HepG2 (cell line): Measurements from ENCODE around the gene KRTAP12-4. TPM values are rescaled to one million over a fixed set of nuclear protein-coding genes. Genes with fewer than 3 reads are reported as not detected.

Experiments
- CBX2 ChIP-seq, 2 experiments: fragments of 200-600 bp in 1 of 2; sonication (generic); formaldehyde crosslinking in 1 of 2; IDR thresholded peaks; 2 replicates each; pipeline versions ENCODE4 v1.7.0 to v1.8.1; 2018 to 2022; ENCODE audit warnings: low read depth in 2 of 2, low read length in 1 of 2, mild to moderate bottlenecking in 1 of 2, missing genetic modification reagents in 1 of 2
- GATAD1 ChIP-seq: IDR thresholded peaks from 2 replicates; pipeline ENCODE4 v1.6.1; 2016; ENCODE audit warnings: missing genetic modification reagents, missing compliant biosample characterization
- KAT7 ChIP-seq: IDR thresholded peaks from 2 replicates; pipeline ENCODE4 v1.6.1; 2018; ENCODE audit warnings: borderline replicate concordance, missing compliant biosample characterization
- KIAA2018 ChIP-seq: sonication (generic); formaldehyde crosslinking; IDR thresholded peaks from 2 replicates; pipeline ENCODE4 v1.5.0; 2020; ENCODE audit warnings: mild to moderate bottlenecking, missing genetic modification reagents, borderline replicate concordance
- KLF9 ChIP-seq: IDR thresholded peaks from 2 replicates; pipeline ENCODE4 v1.6.1; 2016; ENCODE audit warnings: low read depth
- SMYD3 ChIP-seq: sonication (generic); formaldehyde crosslinking; IDR thresholded peaks from 2 replicates; pipeline ENCODE4 v1.8.1; 2023; ENCODE audit warnings: mild to moderate bottlenecking, missing genetic modification reagents
- ZNF451 ChIP-seq: sonication (generic); formaldehyde crosslinking; IDR thresholded peaks from 2 replicates; pipeline ENCODE4 v1.5.0; 2020; ENCODE audit warnings: mild to moderate bottlenecking, missing genetic modification reagents
- ZNF598 ChIP-seq: sonication (generic); formaldehyde crosslinking; IDR thresholded peaks from 2 replicates; pipeline ENCODE4 v1.5.1; 2020; ENCODE audit warnings: mild to moderate bottlenecking, missing genetic modification reagents, borderline replicate concordance
- ZNF607 ChIP-seq: sonication (generic); formaldehyde crosslinking; IDR thresholded peaks from 2 replicates; pipeline ENCODE4 v1.5.1; 2020; ENCODE audit warnings: missing genetic modification reagents, mild to moderate bottlenecking, borderline replicate concordance
- ZNF772 ChIP-seq: sonication (generic); formaldehyde crosslinking; IDR thresholded peaks from 2 replicates; pipeline ENCODE4 v1.5.0; 2020; ENCODE audit warnings: mild to moderate bottlenecking, missing genetic modification reagents
- ZNF83 ChIP-seq: sonication (generic); formaldehyde crosslinking; IDR thresholded peaks from 2 replicates; pipeline ENCODE4 v1.4.0; 2020; ENCODE audit warnings: missing genetic modification reagents, mild to moderate bottlenecking, borderline replicate concordance
- polyA plus RNA-seq, 8 experiments: library from polyadenylated mRNA; depleted of rRNA in 3 of 8; stranded (reverse) in 7 of 8; unstranded in 1 of 8; fragments of >200 nt; fragmentation: Illumina TruSeq in 4 of 8; extraction: Trizol in 4 of 8; gene quantifications; 2 replicates each; pipeline versions ENCODE4 v1.2.1 to v1.2.3, GENCODE V29; 2011 to 2016; ENCODE audit warnings: low read depth in 4 of 8, missing spikeins in 1 of 8, mixed read lengths in 1 of 8; ENCODE audit not compliant: insufficient read depth in 1 of 8
- total RNA-seq, 5 experiments: library from RNA; depleted of rRNA; stranded (reverse); fragments of >200 nt; fragmentation: Illumina TruSeq; extraction: Trizol; gene quantifications; 2 replicates each; pipeline ENCODE4 v1.2.3, GENCODE V29; 2016; ENCODE audit warnings: low read depth in 1 of 5
- TF ChIP-seq, protein P1 (sequence below): sonication (generic); formaldehyde crosslinking; IDR thresholded peaks from 2 replicates; pipeline ENCODE4 v1.5.0; 2020; ENCODE audit warnings: missing genetic modification reagents
- TF ChIP-seq, protein P2 (sequence below): sonication (generic); formaldehyde crosslinking; IDR thresholded peaks from 2 replicates; pipeline ENCODE4 v1.4.0; 2020; ENCODE audit warnings: mild to moderate bottlenecking, missing genetic modification reagents, borderline replicate concordance

The KRTAP12-4 gene
- total and polyA plus RNA-seq, 2 of the 13 experiments (the other 11 are each of a cell fraction or from before 2014, with no cell fraction given), result not detected

- TF ChIP-seq, protein P1, sequence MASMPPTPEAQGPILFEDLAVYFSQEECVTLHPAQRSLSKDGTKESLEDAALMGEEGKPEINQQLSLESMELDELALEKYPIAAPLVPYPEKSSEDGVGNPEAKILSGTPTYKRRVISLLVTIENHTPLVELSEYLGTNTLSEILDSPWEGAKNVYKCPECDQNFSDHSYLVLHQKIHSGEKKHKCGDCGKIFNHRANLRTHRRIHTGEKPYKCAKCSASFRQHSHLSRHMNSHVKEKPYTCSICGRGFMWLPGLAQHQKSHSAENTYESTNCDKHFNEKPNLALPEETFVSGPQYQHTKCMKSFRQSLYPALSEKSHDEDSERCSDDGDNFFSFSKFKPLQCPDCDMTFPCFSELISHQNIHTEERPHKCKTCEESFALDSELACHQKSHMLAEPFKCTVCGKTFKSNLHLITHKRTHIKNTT (CRISPR knock-in tag), result no peak
- TF ChIP-seq GATAD1 (CRISPR knock-in tag) (peak; percentile 32; the same call in 1 of the 2 replicates), ZNF598 (CRISPR knock-in tag) (no peak), ZNF83 (no peak), KAT7 (no peak), ZNF772 (CRISPR knock-in tag) (peak; percentile 57; the same call in 1 of the 2 replicates), CBX2 (IDR thresholded peaks at IDR 0.05; ENCODE audit: low read depth, low read length) (no peak), CBX2 (CRISPR knock-in tag; IDR thresholded peaks at IDR 0.05; ENCODE audit: low read depth) (peak; percentile 72; the same call in 1 of the 2 replicates), SMYD3 (no peak), KLF9 (CRISPR knock-in tag) (no peak), KIAA2018 (CRISPR knock-in tag) (no peak), ZNF451 (CRISPR knock-in tag) (no peak), ZNF607 (peak; percentile 26; the same call in 1 of the 2 replicates)
- TF ChIP-seq, protein P2, sequence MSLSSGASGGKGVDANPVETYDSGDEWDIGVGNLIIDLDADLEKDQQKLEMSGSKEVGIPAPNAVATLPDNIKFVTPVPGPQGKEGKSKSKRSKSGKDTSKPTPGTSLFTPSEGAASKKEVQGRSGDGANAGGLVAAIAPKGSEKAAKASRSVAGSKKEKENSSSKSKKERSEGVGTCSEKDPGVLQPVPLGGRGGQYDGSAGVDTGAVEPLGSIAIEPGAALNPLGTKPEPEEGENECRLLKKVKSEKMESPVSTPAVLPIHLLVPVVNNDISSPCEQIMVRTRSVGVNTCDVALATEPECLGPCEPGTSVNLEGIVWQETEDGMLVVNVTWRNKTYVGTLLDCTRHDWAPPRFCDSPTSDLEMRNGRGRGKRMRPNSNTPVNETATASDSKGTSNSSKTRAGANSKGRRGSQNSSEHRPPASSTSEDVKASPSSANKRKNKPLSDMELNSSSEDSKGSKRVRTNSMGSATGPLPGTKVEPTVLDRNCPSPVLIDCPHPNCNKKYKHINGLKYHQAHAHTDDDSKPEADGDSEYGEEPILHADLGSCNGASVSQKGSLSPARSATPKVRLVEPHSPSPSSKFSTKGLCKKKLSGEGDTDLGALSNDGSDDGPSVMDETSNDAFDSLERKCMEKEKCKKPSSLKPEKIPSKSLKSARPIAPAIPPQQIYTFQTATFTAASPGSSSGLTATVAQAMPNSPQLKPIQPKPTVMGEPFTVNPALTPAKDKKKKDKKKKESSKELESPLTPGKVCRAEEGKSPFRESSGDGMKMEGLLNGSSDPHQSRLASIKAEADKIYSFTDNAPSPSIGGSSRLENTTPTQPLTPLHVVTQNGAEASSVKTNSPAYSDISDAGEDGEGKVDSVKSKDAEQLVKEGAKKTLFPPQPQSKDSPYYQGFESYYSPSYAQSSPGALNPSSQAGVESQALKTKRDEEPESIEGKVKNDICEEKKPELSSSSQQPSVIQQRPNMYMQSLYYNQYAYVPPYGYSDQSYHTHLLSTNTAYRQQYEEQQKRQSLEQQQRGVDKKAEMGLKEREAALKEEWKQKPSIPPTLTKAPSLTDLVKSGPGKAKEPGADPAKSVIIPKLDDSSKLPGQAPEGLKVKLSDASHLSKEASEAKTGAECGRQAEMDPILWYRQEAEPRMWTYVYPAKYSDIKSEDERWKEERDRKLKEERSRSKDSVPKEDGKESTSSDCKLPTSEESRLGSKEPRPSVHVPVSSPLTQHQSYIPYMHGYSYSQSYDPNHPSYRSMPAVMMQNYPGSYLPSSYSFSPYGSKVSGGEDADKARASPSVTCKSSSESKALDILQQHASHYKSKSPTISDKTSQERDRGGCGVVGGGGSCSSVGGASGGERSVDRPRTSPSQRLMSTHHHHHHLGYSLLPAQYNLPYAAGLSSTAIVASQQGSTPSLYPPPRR (CRISPR knock-in tag), result peak; percentile 74; the same call in 1 of the 2 replicates
These were observed 45.9 kb upstream of the KRTAP12-4 start (continued) for GRCh38 chr21:44700101-44701022.
